Activated CD8-positive, alpha-beta memory T cell treated with anti-CD3 and anti-CD28 coated beads for 36 hours (primary cell): ENCODE results near the gene PJA1. TPM values are rescaled to one million over a fixed set of nuclear protein-coding genes. Genes with fewer than 3 reads are reported as not detected.

ENCODE experiments used
- CTCF ChIA-PET: fragments of 350-600 bp; sonication (Branson Sonifier 250); formaldehyde crosslinking; loops from one replicate; lab custom pipeline; 2021; ENCODE audit warnings: antibody characterized with exemption; lab: Charles Lee
- POLR2A ChIA-PET: fragments of 350-600 bp; sonication (Branson Sonifier 250); formaldehyde crosslinking; loops from one replicate; lab custom pipeline; 2021; ENCODE audit warnings: antibody characterized with exemption; lab: Charles Lee
- total RNA-seq, 2 experiments: library from RNA; stranded (reverse); gene quantifications; one replicate each; pipeline ENCODE4 v1.2.3, GENCODE V29; 2021

The PJA1 gene
- total RNA-seq, 2 experiments from 2014 or later, result 17.3 to 19.2 TPM

GRCh38 chrX:69123481-69123880 is 41.8 kb downstream of the PJA1 start:
- CTCF ChIA-PET, result no interaction called here
- POLR2A ChIA-PET, result no interaction called here

DNA sequence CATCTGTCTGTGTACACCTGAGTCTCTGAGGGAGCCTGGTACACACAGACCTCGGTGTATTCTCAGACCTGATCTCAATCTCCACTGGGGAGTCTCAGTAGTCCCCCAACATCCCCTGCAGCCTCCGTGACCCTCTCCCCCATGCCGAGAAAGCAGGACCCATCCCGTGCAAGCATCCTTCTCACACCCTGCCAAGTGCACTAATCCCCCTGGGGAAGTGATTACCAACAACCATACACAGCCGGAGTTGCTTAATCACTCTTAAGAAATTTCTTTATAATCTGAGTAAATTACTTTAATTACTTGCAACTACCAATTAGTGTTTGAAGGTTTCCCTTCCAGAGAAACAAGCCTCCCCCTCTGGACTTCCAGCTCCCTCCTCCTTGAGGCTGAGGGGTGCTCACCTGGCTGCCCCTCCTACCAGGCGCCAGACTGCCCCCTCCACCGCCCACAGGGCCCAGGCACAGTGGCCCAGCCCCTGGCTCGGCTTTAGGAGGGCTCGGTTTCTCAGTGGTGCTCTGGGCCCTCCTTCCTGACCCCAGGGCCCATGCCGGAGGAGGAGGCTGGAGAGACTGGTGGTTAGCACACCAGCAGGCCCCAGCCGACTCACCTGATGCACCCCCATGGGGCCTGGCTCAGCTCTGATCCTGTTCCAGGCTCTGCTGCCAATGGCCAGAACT is 43.8 kb downstream of the PJA1 start:
- ChIA-PET POLR2A (no interaction called here), CTCF (no interaction called here)

- ChIA-PET POLR2A (no interaction called here), CTCF (no interaction called here)
Observed at GRCh38 chrX:69120476-69120875, 44.8 kb downstream of the PJA1 start.

- POLR2A ChIA-PET, result no interaction called here
- CTCF ChIA-PET, result no interaction called here
Observed at GRCh38 chrX:69119122-69119521, 46.1 kb downstream of the PJA1 start.

DNA sequence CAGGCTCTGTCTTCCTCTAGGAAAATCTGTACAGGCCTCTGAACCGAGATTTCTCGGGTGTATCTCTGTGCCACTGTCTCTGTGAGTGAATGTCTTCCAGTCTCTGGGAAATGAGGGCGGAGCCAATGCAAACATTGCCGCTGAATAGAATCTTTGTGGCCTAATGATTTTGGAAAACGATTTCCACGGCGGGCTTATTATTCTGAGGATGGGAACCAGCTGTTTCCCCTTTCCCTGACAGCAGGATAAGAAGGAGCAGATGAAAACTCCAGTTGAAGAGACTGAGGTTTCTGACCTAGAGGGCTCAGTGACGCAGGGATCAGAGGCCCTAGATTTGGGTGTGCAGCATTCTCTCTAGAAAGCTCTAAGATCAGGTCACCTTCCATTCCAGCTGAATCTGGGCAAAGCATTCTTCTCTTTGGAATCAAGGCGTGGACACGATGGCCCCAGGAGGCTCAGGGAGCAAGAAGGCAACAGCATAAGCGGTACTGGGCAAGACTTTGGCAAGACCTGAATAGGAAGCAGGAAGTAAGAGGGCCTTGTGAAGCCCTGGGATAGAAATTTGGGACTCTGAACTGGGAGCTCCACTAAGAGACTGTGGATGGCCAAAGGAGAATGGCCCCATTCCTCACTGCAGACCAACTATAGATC is 47.3 kb downstream of the PJA1 start:
- CTCF ChIA-PET, result no interaction called here

DNA sequence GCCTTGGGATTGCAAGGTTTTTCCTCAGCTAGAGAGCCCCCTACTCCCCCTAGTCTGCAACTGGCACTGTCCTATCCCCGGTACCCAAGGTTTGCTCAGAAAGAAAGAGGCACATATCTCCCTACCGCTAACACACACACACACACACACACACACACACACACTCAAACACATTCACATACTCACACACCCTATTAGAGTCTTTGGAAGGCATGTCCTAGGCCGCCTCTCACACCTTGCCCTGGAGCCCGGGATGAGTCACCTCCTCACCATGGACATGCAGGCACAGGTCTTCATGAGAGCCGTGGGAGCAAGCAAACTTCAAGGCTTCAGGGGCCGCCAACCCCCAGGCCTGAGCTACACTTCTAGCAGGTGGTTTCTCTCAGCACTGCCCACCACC is 49.2 kb downstream of the PJA1 start:
- ChIA-PET POLR2A (no interaction called here), CTCF (no interaction called here)

More for the DNA sequence above, 47.3 kb downstream of the PJA1 start:
- POLR2A ChIA-PET, result no interaction called here

DNA sequence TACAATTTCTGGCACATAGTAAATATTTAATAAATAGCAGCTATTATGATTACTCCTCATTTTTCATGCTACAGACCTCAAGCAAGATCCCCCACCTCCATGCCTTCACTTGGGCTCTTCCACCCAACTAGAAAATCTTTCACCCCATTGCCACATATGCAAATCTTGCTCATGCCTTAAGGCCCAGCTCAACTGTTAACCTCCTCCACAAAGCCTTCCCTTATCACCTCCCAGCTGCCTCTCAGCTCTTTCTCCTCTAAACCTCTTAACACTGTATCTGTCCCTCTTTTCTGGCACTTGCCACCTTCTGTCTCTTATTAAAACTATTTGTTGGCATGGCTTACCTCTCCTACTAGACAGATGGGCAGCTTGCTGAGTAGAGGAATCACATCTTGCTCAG is 51.5 kb downstream of the PJA1 start:
- ChIA-PET CTCF (no interaction called here), POLR2A (no interaction called here)
